Measurements from ENCODE around the gene SNX10. TPM values are rescaled to one million over a fixed set of nuclear protein-coding genes. Genes with fewer than 3 reads are reported as not detected.

The SNX10 gene
- total RNA-seq, 1 donor from 2014 or later, result 0.53 TPM

DNA sequence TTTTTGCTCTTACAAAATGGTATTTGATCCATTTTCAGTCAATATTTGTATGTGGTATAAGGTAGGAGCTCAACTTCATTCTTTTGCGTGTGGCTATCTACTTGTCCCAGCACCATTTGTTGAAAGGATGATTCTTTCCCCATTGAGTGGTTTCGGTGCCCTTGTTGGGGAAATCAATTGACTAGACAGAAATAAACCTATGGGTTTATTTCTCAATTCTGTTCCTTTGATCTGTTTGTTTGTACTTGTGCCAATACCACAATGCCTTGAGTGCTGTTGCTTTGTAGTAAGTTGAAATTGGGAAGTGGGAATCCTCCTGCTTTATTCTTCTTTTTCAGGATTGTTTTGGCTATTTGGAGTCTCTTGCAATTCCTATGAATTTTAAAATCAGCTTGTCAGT is 41.0 kb downstream of the SNX10 start:
- Histone ChIP-seq H3K36me3 (ENCODE audit: control insufficient read depth, insufficient read depth, low read length) (no peaks in the 10 kb centered on the region), H3K27me3 (ENCODE audit: control insufficient read depth, insufficient read depth, low read length) (no peaks in the 10 kb centered on the region), H3K4me3 (ENCODE audit: low read depth, low read length) (no peak overlapping the region)
- TF ChIP-seq, protein P1, sequence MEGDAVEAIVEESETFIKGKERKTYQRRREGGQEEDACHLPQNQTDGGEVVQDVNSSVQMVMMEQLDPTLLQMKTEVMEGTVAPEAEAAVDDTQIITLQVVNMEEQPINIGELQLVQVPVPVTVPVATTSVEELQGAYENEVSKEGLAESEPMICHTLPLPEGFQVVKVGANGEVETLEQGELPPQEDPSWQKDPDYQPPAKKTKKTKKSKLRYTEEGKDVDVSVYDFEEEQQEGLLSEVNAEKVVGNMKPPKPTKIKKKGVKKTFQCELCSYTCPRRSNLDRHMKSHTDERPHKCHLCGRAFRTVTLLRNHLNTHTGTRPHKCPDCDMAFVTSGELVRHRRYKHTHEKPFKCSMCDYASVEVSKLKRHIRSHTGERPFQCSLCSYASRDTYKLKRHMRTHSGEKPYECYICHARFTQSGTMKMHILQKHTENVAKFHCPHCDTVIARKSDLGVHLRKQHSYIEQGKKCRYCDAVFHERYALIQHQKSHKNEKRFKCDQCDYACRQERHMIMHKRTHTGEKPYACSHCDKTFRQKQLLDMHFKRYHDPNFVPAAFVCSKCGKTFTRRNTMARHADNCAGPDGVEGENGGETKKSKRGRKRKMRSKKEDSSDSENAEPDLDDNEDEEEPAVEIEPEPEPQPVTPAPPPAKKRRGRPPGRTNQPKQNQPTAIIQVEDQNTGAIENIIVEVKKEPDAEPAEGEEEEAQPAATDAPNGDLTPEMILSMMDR (IDR thresholded peaks at IDR 0.05; ENCODE audit: insufficient read depth, low read length, severe bottlenecking), result no peak
- no peak for DNase-seq (ENCODE audit: low read depth)
- no peak for FAIRE-seq

DNA sequence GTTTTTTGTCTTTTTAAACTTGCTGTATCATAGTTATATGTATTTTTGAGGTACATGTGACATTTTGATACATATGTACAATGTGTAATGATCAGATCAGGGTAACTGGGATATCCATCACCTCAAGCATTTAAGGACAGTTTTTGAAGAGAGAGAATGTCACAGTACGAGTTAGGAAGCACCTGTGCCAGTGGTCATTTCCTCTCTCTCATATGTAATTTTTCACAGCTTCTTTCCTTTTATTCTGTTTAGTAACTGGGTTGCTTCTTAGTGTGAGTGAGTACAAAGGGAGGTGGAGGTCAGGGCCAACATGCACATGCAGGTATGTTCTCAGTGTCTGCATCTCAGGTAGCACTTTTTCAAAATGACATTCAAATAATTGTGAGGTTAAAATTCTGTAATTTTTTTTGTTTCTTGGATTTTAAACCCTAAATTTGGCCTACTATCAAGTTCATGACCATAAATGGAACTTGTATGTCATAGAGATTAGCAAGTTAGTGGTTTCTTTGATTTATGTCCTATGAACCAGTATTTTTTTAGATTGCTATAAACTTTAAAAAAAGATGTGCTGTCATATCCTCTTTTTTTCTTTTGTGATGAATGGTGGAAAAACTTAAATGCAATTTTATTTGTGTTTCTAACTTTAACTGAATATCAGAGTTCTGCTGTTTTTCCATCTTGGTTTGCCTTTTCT is 42.7 kb downstream of the SNX10 start:
- H3K36me3 ChIP-seq (ENCODE audit: control insufficient read depth, insufficient read depth, low read length), result no peaks in the 10 kb centered on the region
- FAIRE-seq (no peak), DNase-seq (ENCODE audit: low read depth) (no peak)
- H3K27me3 ChIP-seq (ENCODE audit: control insufficient read depth, insufficient read depth, low read length), result no peaks in the 10 kb centered on the region
- TF ChIP-seq, protein P1 (IDR thresholded peaks at IDR 0.05; ENCODE audit: insufficient read depth, low read length, severe bottlenecking), result no peak
- no peak overlapping the region for H3K4me3 ChIP-seq (ENCODE audit: low read depth, low read length)

DNA sequence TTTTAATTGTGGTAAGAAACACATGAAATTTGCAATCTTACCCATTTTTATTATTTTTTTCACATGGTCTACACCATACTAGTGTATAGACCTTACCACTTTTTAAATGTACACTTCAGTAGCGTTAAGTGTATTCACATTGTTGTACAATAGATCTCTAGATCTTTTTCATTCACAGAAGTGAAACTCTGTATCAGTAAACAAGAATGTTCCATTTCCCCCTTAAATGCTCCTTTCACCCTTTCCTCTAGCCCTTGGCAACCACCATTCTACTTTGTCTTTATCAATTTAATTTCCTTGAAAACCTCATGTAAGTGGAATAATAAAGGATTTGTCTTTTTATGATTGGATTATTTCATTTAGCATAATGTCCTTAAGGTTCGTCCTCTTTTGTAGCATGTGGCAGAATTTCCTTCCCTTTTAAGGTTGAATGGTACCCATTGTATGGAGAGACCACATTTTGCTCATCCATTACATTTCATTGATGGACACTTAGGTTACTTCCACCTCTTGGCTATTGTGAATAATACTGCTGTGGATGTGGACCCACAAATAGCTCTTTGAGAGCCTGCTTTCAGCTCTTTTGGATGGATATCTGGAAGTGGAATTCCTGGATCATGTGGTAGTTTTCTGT is 45.7 kb downstream of the SNX10 start:
- H3K4me3 ChIP-seq (ENCODE audit: low read depth, low read length), result no peak overlapping the region
- H3K27me3 ChIP-seq (ENCODE audit: control insufficient read depth, insufficient read depth, low read length), result no peaks in the 10 kb centered on the region
- TF ChIP-seq, protein P1 (IDR thresholded peaks at IDR 0.05; ENCODE audit: insufficient read depth, low read length, severe bottlenecking), result no peak
- DNase-seq (ENCODE audit: low read depth), result no peak
- no peak for FAIRE-seq
- H3K36me3 ChIP-seq (ENCODE audit: control insufficient read depth, insufficient read depth, low read length), result no peaks in the 10 kb centered on the region

DNA sequence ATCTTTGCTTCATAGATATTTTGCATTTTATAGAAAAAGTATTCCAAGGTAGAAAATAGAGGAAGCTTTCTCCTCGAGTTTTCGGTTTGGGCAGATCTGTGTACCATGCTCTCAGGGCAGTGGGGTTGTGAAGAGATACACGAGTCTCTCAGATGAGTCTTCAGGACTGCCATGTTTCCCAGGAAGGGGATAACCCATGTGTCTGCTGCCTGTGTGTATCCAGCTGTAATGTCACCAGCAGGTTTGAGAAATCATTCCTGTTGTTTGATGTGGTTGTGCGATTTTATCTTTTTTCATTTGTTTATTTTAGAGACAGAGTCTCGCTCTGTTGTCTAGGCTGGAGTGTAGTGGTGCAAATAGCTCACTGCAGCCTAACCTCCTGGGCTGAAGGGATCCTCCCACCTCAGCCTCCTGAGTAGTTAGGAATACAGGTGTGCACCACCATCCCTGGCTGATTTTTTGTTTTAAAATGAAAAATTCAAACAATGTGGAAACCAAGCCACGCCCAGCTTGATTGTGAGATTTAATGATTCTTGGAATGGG is 48.9 kb downstream of the SNX10 start:
- no peak for DNase-seq (ENCODE audit: low read depth)
- no peaks in the 10 kb centered on the region for H3K36me3 ChIP-seq (ENCODE audit: control insufficient read depth, insufficient read depth, low read length)
- no peaks in the 10 kb centered on the region for H3K27me3 ChIP-seq (ENCODE audit: control insufficient read depth, insufficient read depth, low read length)
- FAIRE-seq, result no peak
- TF ChIP-seq, protein P1 (IDR thresholded peaks at IDR 0.05; ENCODE audit: insufficient read depth, low read length, severe bottlenecking), result no peak
- H3K4me3 ChIP-seq (ENCODE audit: low read depth, low read length), result no peak overlapping the region

DNA sequence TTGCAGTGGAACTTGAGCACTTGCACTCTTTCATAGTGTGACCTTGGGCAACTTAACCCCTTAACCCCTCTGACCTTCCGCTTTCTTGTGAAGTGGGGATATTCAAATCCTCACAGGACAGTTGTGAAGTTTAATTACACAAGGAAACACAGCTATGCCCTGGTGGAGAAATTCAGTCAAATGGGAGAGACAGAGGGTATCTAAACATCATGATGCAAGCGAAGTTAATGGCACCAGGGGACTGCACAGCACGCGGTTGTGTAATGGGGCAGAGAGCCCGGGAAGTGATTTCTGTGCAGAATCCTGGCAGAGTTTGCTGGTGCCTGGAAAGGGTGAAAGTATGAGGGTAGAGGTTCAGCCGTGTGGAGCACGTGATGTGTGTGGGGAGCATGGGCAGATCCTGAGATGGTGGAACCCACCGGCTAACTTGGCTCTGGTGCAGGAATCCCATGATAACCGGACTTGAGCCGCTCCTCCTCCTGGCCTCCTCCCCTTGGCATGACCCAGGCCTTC is 51.7 kb downstream of the SNX10 start:
- FAIRE-seq (no peak), DNase-seq (ENCODE audit: low read depth) (no peak)
- H3K27me3 ChIP-seq (ENCODE audit: control insufficient read depth, insufficient read depth, low read length), result no peaks in the 10 kb centered on the region
- no peaks in the 10 kb centered on the region for H3K36me3 ChIP-seq (ENCODE audit: control insufficient read depth, insufficient read depth, low read length)
- no peak overlapping the region for H3K4me3 ChIP-seq (ENCODE audit: low read depth, low read length)
- TF ChIP-seq, protein P1 (IDR thresholded peaks at IDR 0.05; ENCODE audit: insufficient read depth, low read length, severe bottlenecking), result no peak
